Endodermal cell (in vitro differentiated cells): ENCODE results near the gene OR10AD1. TPM values are rescaled to one million over a fixed set of nuclear protein-coding genes. Genes with fewer than 3 reads are reported as not detected.

Experiments
- DNase-seq: peaks from one replicate; pipeline ENCODE4 v3.0.0-alpha.2; 2017
- H3K27ac ChIP-seq: 2 replicates; pipeline ENCODE4 v1.5.1; 2013; ENCODE audit warnings: mild to moderate bottlenecking, low read depth, low read length, moderate library complexity
- H3K27me3 ChIP-seq: 2 replicates; pipeline ENCODE4 v1.6.1; 2013; ENCODE audit warnings: mild to moderate bottlenecking, low read length, moderate library complexity; ENCODE audit not compliant: insufficient read depth, control insufficient read depth, poor library complexity, severe bottlenecking
- H3K36me3 ChIP-seq: 2 replicates; pipeline ENCODE4 v1.7.0; 2013; ENCODE audit warnings: mild to moderate bottlenecking, low read length, moderate library complexity; ENCODE audit not compliant: control insufficient read depth, insufficient read depth
- H3K4me1 ChIP-seq: one replicate; pipeline ENCODE4 v1.7.0; 2013; ENCODE audit warnings: low read length; ENCODE audit not compliant: control insufficient read depth, insufficient read depth
- H3K4me3 ChIP-seq: 2 replicates; pipeline ENCODE4 v1.5.1; 2013; ENCODE audit warnings: mild to moderate bottlenecking, low read length, moderate library complexity
- H3K9ac ChIP-seq: 2 replicates; pipeline ENCODE4 v1.6.1; 2013; ENCODE audit warnings: mild to moderate bottlenecking, low read length, moderate library complexity; ENCODE audit not compliant: poor library complexity, severe bottlenecking; ENCODE audit errors: extremely low read depth
- H3K9me3 ChIP-seq: 2 replicates; pipeline ENCODE4 v1.6.1; 2013; ENCODE audit warnings: mild to moderate bottlenecking, low read length, moderate library complexity; ENCODE audit not compliant: control insufficient read depth
- H3K27ac Mint-ChIP-seq: 2 replicates; pipeline ENCODE4 v1.8.0; 2020; ENCODE audit warnings: mixed read lengths
- H3K27me3 Mint-ChIP-seq: 2 replicates; pipeline ENCODE4 v1.8.0; 2021; ENCODE audit warnings: mild to moderate bottlenecking, mixed read lengths; ENCODE audit not compliant: insufficient read depth
- H3K36me3 Mint-ChIP-seq: 2 replicates; pipeline ENCODE4 v1.8.0; 2020; ENCODE audit warnings: low read depth, mixed read lengths
- H3K4me1 Mint-ChIP-seq: 2 replicates; pipeline ENCODE4 v1.8.0; 2020; ENCODE audit warnings: mixed read lengths
- H3K4me3 Mint-ChIP-seq: 2 replicates; pipeline ENCODE4 v1.8.0; 2020; ENCODE audit warnings: mild to moderate bottlenecking, moderate library complexity, mixed read lengths
- H3K9me3 Mint-ChIP-seq: 2 replicates; pipeline ENCODE4 v1.8.0; 2020; ENCODE audit warnings: mild to moderate bottlenecking, mixed read lengths
- CTCF ChIP-seq: fragments of 200-600 bp; sonication (generic); conservative IDR thresholded peaks from 2 replicates; pipeline ENCODE4 v1.5.0; 2021; ENCODE audit warnings: antibody characterized with exemption, mild to moderate bottlenecking
- WGBS, 2 experiments: methylation state at CpG; one replicate each; pipeline versions ENCODE4 v1.1.5 to v1.1.7; 2013; ENCODE audit warnings: missing lambda C conversion rate in 2 of 2, mixed read lengths in 1 of 2; ENCODE audit not compliant: insufficient coverage in 1 of 2, insufficient read length in 1 of 2; 5-methylcytosine and 5-hydroxymethylcytosine counted together
- total RNA-seq, 2 donors: library from RNA; stranded (reverse); fragmentation: NEBNext Ultra II Directional in 1 of 2; extraction: Animal tissue kit (Norgen Biotek cat#: 25700) in 1 of 2; gene quantifications; 2 replicates in 1 of 2; 3 replicates in 1 of 2; pipeline ENCODE4 v1.2.1, GENCODE V29; 2021

Gene OR10AD1
- total RNA-seq, 2 donors from 2014 or later: not detected

- no peak overlapping the region for H3K27ac Mint-ChIP-seq
- no peaks in the 10 kb centered on the region for H3K4me1 Mint-ChIP-seq
- H3K4me1 ChIP-seq: no peaks in the 10 kb centered on the region
- WGBS, 2 experiments: 44 to 64% methylated on average over 4 to 6 of the region's 6 CpGs
- no peak overlapping the region for H3K9ac ChIP-seq
- H3K36me3 ChIP-seq: no peaks in the 10 kb centered on the region
- no peak overlapping the region for H3K4me3 ChIP-seq
- no peaks in the 10 kb centered on the region for H3K9me3 Mint-ChIP-seq
- H3K4me3 Mint-ChIP-seq: no peak overlapping the region
- DNase-seq: peak; percentile 95
- no peak overlapping the region for H3K27ac ChIP-seq
- peaks cover 98% of the 10 kb centered on the region for H3K27me3 Mint-ChIP-seq
- H3K9me3 ChIP-seq: no peaks in the 10 kb centered on the region
- peak; percentile 85 for TF ChIP-seq CTCF
- H3K36me3 Mint-ChIP-seq: no peaks in the 10 kb centered on the region
- peaks cover 97% of the 10 kb centered on the region for H3K27me3 ChIP-seq
Observed at GRCh38 chr12:48189331-48190125, 13.6 kb downstream of the OR10AD1 start.

- no peak for DNase-seq
- no peaks in the 10 kb centered on the region for H3K9me3 ChIP-seq
- H3K4me1 Mint-ChIP-seq: no peaks in the 10 kb centered on the region
- WGBS, 2 experiments: 78 to 79% methylated on average over 7 to 10 of the region's 10 CpGs
- H3K9ac ChIP-seq: no peak overlapping the region
- H3K27ac ChIP-seq: no peak overlapping the region
- H3K27me3 ChIP-seq: peaks cover 97% of the 10 kb centered on the region
- no peaks in the 10 kb centered on the region for H3K36me3 ChIP-seq
- no peak overlapping the region for H3K27ac Mint-ChIP-seq
- H3K36me3 Mint-ChIP-seq: no peaks in the 10 kb centered on the region
- H3K9me3 Mint-ChIP-seq: no peaks in the 10 kb centered on the region
- no peak for TF ChIP-seq CTCF
- no peak overlapping the region for H3K4me3 Mint-ChIP-seq
- H3K27me3 Mint-ChIP-seq: peaks cover 98% of the 10 kb centered on the region
- no peaks in the 10 kb centered on the region for H3K4me1 ChIP-seq
- no peak overlapping the region for H3K4me3 ChIP-seq
Observed at GRCh38 chr12:48187916-48188695, 15.0 kb downstream of the OR10AD1 start.

GRCh38 chr12:48185181-48185919 is 17.7 kb downstream of the OR10AD1 start:
- Histone ChIP-seq H3K4me1 (no peaks in the 10 kb centered on the region), H3K27ac (peak overlapping the region; percentile 70), H3K9ac (no peak overlapping the region), H3K4me3 (no peak overlapping the region), H3K36me3 (no peaks in the 10 kb centered on the region), H3K27me3 (peaks cover 98% of the 10 kb centered on the region), H3K9me3 (no peaks in the 10 kb centered on the region)
- peaks cover 100% of the 10 kb centered on the region for H3K27me3 Mint-ChIP-seq
- WGBS, 2 experiments: 48 to 71% methylated on average over 6 to 10 of the region's 10 CpGs
- no peak overlapping the region for H3K4me3 Mint-ChIP-seq
- H3K4me1 Mint-ChIP-seq: no peaks in the 10 kb centered on the region
- no peak for TF ChIP-seq CTCF
- H3K9me3 Mint-ChIP-seq: no peaks in the 10 kb centered on the region
- H3K27ac Mint-ChIP-seq: no peak overlapping the region
- DNase-seq: peak; percentile 75
- no peaks in the 10 kb centered on the region for H3K36me3 Mint-ChIP-seq
